Endodermal cell (in vitro differentiated cells): ENCODE data around the gene NFATC2. TPM values are rescaled to one million over a fixed set of nuclear protein-coding genes. Genes with fewer than 3 reads are reported as not detected.

Source experiments
- DNase-seq: peaks from one replicate; pipeline ENCODE4 v3.0.0-alpha.2; 2017
- H3K27ac ChIP-seq: 2 replicates; pipeline ENCODE4 v1.5.1; 2013; ENCODE audit warnings: mild to moderate bottlenecking, low read depth, low read length, moderate library complexity
- H3K27me3 ChIP-seq: 2 replicates; pipeline ENCODE4 v1.6.1; 2013; ENCODE audit warnings: mild to moderate bottlenecking, low read length, moderate library complexity; ENCODE audit not compliant: insufficient read depth, control insufficient read depth, poor library complexity, severe bottlenecking
- H3K36me3 ChIP-seq: 2 replicates; pipeline ENCODE4 v1.7.0; 2013; ENCODE audit warnings: mild to moderate bottlenecking, low read length, moderate library complexity; ENCODE audit not compliant: control insufficient read depth, insufficient read depth
- H3K4me1 ChIP-seq: one replicate; pipeline ENCODE4 v1.7.0; 2013; ENCODE audit warnings: low read length; ENCODE audit not compliant: control insufficient read depth, insufficient read depth
- H3K4me3 ChIP-seq: 2 replicates; pipeline ENCODE4 v1.5.1; 2013; ENCODE audit warnings: mild to moderate bottlenecking, low read length, moderate library complexity
- H3K9ac ChIP-seq: 2 replicates; pipeline ENCODE4 v1.6.1; 2013; ENCODE audit warnings: mild to moderate bottlenecking, low read length, moderate library complexity; ENCODE audit not compliant: poor library complexity, severe bottlenecking; ENCODE audit errors: extremely low read depth
- H3K9me3 ChIP-seq: 2 replicates; pipeline ENCODE4 v1.6.1; 2013; ENCODE audit warnings: mild to moderate bottlenecking, low read length, moderate library complexity; ENCODE audit not compliant: control insufficient read depth
- H3K27ac Mint-ChIP-seq: 2 replicates; pipeline ENCODE4 v1.8.0; 2020; ENCODE audit warnings: mixed read lengths
- H3K27me3 Mint-ChIP-seq: 2 replicates; pipeline ENCODE4 v1.8.0; 2021; ENCODE audit warnings: mild to moderate bottlenecking, mixed read lengths; ENCODE audit not compliant: insufficient read depth
- H3K36me3 Mint-ChIP-seq: 2 replicates; pipeline ENCODE4 v1.8.0; 2020; ENCODE audit warnings: low read depth, mixed read lengths
- H3K4me1 Mint-ChIP-seq: 2 replicates; pipeline ENCODE4 v1.8.0; 2020; ENCODE audit warnings: mixed read lengths
- H3K4me3 Mint-ChIP-seq: 2 replicates; pipeline ENCODE4 v1.8.0; 2020; ENCODE audit warnings: mild to moderate bottlenecking, moderate library complexity, mixed read lengths
- H3K9me3 Mint-ChIP-seq: 2 replicates; pipeline ENCODE4 v1.8.0; 2020; ENCODE audit warnings: mild to moderate bottlenecking, mixed read lengths
- CTCF ChIP-seq: fragments of 200-600 bp; sonication (generic); conservative IDR thresholded peaks from 2 replicates; pipeline ENCODE4 v1.5.0; 2021; ENCODE audit warnings: antibody characterized with exemption, mild to moderate bottlenecking
- WGBS, 2 experiments: methylation state at CpG; one replicate each; pipeline versions ENCODE4 v1.1.5 to v1.1.7; 2013; ENCODE audit warnings: missing lambda C conversion rate in 2 of 2, mixed read lengths in 1 of 2; ENCODE audit not compliant: insufficient coverage in 1 of 2, insufficient read length in 1 of 2; 5-methylcytosine and 5-hydroxymethylcytosine counted together
- total RNA-seq, 2 donors: library from RNA; stranded (reverse); fragmentation: NEBNext Ultra II Directional in 1 of 2; extraction: Animal tissue kit (Norgen Biotek cat#: 25700) in 1 of 2; gene quantifications; 2 replicates in 1 of 2; 3 replicates in 1 of 2; pipeline ENCODE4 v1.2.1, GENCODE V29; 2021

NFATC2 gene
- total RNA-seq, 2 donors from 2014 or later = 1.5 to 2.1 TPM

DNA sequence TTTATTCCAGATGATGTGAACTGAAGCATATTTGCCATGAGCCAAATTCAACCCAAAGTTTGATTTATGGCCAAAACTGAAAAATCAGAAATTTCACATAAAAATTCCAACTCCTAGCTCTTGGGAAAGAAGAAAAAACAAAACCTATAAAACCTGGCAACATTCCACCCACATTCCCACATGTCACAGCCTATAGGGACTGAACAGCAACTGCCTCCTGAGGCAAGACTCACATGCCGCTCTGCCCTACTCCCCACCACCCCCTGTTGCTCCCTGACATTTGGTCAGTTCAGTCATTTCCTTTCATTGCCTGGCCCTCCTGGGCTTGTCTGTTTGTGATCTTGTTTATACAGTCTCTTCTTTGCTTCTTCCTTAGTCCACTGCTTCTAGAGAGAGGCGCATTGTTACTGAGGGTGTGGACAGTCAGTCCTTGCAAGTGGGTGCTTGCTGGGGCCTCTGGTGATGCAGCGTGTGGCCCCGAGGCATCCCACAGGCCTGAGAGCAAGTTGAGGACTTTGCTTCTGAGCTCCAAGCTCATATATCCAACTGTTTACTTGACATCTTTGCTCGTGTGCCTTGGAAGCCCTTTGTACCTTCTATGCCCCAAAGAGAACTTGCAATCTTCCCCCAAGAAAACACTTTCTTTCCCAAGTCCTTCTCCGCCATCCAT is 31.4 kb downstream of the NFATC2 start:
- Mint-ChIP-seq H3K4me3 (no peak overlapping the region), H3K27ac (no peak overlapping the region), H3K9me3 (no peaks in the 10 kb centered on the region), H3K4me1 (peaks cover 4% of the 10 kb centered on the region), H3K27me3 (peaks cover 1% of the 10 kb centered on the region), H3K36me3 (no peaks in the 10 kb centered on the region)
- no peak for TF ChIP-seq CTCF
- H3K36me3 ChIP-seq = no peaks in the 10 kb centered on the region
- no peak for DNase-seq
- WGBS, 2 experiments = 92 to 95% methylated on average over 4 to 6 of the region's 6 CpGs
- H3K4me3 ChIP-seq = no peak overlapping the region
- no peaks in the 10 kb centered on the region for H3K9me3 ChIP-seq
- H3K9ac ChIP-seq = no peak overlapping the region
- H3K27ac ChIP-seq = no peak overlapping the region
- H3K27me3 ChIP-seq = no peaks in the 10 kb centered on the region
- no peaks in the 10 kb centered on the region for H3K4me1 ChIP-seq

GRCh38 chr20:51510169-51510568 is 32.4 kb downstream of the NFATC2 start:
- Histone ChIP-seq H3K4me1 (no peaks in the 10 kb centered on the region), H3K27ac (no peak overlapping the region), H3K27me3 (no peaks in the 10 kb centered on the region), H3K9ac (no peak overlapping the region), H3K9me3 (no peaks in the 10 kb centered on the region), H3K36me3 (no peaks in the 10 kb centered on the region), H3K4me3 (no peak overlapping the region)
- Mint-ChIP-seq H3K36me3 (no peaks in the 10 kb centered on the region), H3K27ac (no peak overlapping the region), H3K4me1 (peaks cover 4% of the 10 kb centered on the region), H3K9me3 (no peaks in the 10 kb centered on the region), H3K4me3 (no peak overlapping the region), H3K27me3 (peaks cover 1% of the 10 kb centered on the region)
- WGBS, 2 experiments = 91 to 92% methylated on average over 4 to 6 of the region's 6 CpGs
- no peak for DNase-seq
- TF ChIP-seq CTCF = no peak

DNA sequence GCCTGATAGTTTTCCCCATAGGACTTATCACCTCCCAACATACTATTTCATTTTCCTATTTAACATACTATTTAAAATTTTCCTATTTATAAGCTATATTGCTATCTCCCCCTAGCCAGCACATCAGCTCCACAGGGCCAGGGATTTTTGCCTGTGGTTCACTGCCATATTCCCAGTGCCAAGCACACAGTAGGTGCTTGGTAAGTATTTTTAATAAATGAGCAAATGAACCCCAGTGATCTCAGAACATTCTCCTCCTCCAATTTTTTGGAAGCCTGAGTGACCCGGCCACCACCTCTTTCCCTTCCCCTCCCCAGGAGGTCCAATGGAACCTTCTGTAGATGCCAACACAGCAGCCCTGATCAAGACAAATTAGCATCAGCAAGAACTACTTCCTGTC is 33.3 kb downstream of the NFATC2 start:
- Histone ChIP-seq H3K27ac (no peak overlapping the region), H3K4me1 (no peaks in the 10 kb centered on the region), H3K36me3 (no peaks in the 10 kb centered on the region), H3K9ac (no peak overlapping the region), H3K27me3 (no peaks in the 10 kb centered on the region), H3K4me3 (no peak overlapping the region), H3K9me3 (no peaks in the 10 kb centered on the region)
- TF ChIP-seq CTCF = no peak
- Mint-ChIP-seq H3K27ac (no peak overlapping the region), H3K4me3 (no peak overlapping the region), H3K4me1 (peaks cover 4% of the 10 kb centered on the region), H3K9me3 (no peaks in the 10 kb centered on the region), H3K27me3 (peaks cover 1% of the 10 kb centered on the region), H3K36me3 (no peaks in the 10 kb centered on the region)
- WGBS, 2 experiments = 94% methylated on average over 1 of the region's 1 CpG; no CpG with 5 or more reads in 1 of the 2 experiments
- no peak for DNase-seq
